H1 (cell line): ENCODE data around the gene AVPR2.

Experiments
- CBX5 ChIP-seq: fragments of 300-800, 300-1000 bp; sonication (generic); IDR thresholded peaks from 2 replicates; pipeline ENCODE4 v1.7.1; 2016; ENCODE audit warnings: antibody characterized with exemption, low read length, low read depth
- CEBPB ChIP-seq: IDR thresholded peaks from 2 replicates; pipeline ENCODE4 v1.6.1; 2012; ENCODE audit warnings: low read depth, low read length
- POLR2AphosphoS5 ChIP-seq: IDR thresholded peaks from 2 replicates; pipeline ENCODE4 v1.6.1; 2011; ENCODE audit warnings: low read depth, low read length
- RNF2 ChIP-seq: fragments of 200-900, 300-1000 bp; sonication (generic); IDR thresholded peaks from 2 replicates; pipeline ENCODE4 v1.7.1; 2016; ENCODE audit warnings: borderline replicate concordance, low read depth, mild to moderate bottlenecking, antibody characterized with exemption, low read length; ENCODE audit not compliant: poor library complexity, severe bottlenecking; ENCODE audit errors: missing control alignments
- RXRA ChIP-seq: IDR thresholded peaks from 2 replicates; pipeline ENCODE4 v1.6.1; 2011; ENCODE audit warnings: low read depth, mild to moderate bottlenecking, low read length, moderate library complexity; ENCODE audit not compliant: insufficient read depth
- SIX5 ChIP-seq: IDR thresholded peaks from 2 replicates; pipeline ENCODE4 v1.6.1; 2011; ENCODE audit warnings: mild to moderate bottlenecking, low read depth, low read length
- USF2 ChIP-seq: IDR thresholded peaks from 2 replicates; pipeline ENCODE4 v1.6.1; 2011; ENCODE audit warnings: low read length, improper control_type of control experiment
- TF ChIP-seq, protein P1 (sequence below), 3 experiments: IDR thresholded peaks; 1 replicate in 2 of 3; 2 replicates in 1 of 3; pipeline versions ENCODE4 v1.5.1 to v1.6.1; 2011; ENCODE audit warnings: low read length in 3 of 3, mild to moderate bottlenecking in 3 of 3, inconsistent platforms in 2 of 3, low read depth in 1 of 3, moderate library complexity in 1 of 3; ENCODE audit not compliant: insufficient read depth in 1 of 3; ENCODE audit errors: control extremely low read depth in 1 of 3

DNA sequence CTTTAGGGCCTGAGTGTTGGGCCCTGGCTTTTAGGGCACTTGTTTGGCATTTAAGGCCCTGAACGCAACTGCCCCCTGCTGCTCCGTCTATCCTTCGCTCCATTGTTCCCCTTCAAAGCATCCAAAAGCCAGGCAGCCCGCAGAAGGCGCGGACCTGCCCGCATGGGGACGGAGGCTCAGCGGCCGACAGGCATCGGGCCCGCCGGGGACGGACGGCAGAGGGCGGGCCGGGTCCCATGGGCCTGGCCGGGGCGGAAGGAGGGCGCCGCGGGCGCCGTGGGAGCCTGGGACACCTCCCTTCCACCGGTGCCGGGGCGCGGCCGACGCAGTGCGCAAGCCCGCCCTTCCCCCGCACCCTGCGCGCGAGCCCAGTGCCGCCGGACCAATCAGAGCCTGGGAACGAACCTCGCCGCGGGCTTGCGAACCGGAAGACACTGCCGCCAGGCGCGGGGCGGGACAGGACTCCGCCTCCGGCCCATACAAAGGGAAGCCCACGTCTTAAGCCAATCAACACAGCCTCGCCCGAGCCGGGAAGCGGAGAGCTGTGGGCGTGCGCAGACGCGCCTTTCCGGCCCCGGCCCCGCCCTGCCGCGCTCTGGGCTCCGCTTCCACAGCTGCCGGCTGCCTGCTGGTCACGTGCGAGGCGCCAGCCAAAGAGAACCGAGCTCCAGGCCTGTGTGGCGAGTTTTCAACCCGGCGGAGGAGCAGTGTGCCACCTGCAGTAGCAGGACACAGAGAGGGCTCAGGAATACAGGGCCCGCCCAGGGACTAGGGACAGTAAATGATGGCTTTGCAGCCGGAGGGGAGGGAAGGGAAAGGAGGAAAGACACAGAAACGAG is 23.7 kb downstream of the AVPR2 start:
- TF ChIP-seq CBX5 = no peak
- TF ChIP-seq, protein P1, sequence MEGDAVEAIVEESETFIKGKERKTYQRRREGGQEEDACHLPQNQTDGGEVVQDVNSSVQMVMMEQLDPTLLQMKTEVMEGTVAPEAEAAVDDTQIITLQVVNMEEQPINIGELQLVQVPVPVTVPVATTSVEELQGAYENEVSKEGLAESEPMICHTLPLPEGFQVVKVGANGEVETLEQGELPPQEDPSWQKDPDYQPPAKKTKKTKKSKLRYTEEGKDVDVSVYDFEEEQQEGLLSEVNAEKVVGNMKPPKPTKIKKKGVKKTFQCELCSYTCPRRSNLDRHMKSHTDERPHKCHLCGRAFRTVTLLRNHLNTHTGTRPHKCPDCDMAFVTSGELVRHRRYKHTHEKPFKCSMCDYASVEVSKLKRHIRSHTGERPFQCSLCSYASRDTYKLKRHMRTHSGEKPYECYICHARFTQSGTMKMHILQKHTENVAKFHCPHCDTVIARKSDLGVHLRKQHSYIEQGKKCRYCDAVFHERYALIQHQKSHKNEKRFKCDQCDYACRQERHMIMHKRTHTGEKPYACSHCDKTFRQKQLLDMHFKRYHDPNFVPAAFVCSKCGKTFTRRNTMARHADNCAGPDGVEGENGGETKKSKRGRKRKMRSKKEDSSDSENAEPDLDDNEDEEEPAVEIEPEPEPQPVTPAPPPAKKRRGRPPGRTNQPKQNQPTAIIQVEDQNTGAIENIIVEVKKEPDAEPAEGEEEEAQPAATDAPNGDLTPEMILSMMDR (IDR thresholded peaks at IDR 0.05; ENCODE audit: control extremely low read depth in 1 of 3, insufficient read depth in 1 of 3, low read depth in 1 of 3, low read length in 3 of 3) = no peak
- TF ChIP-seq USF2 = peak; percentile 81
- TF ChIP-seq RXRA = no peak
- no peak for TF ChIP-seq SIX5
- TF ChIP-seq POLR2AphosphoS5 = no peak
- no peak for TF ChIP-seq CEBPB
- no peak for TF ChIP-seq RNF2
